Daoy (cell line): ENCODE measurements around the gene OR4Q2. TPM values are rescaled to one million over a fixed set of nuclear protein-coding genes. Genes with fewer than 3 reads are reported as not detected.
"Not testable (repeated sequence)": the region's sequence is repeated elsewhere in the genome, so short reads cannot be mapped to it uniquely, and the experiment has no call there.

Source experiments
- DNase-seq: peaks from one replicate; pipeline ENCODE4 v3.0.0-alpha.2; 2015; ENCODE audit warnings: low read depth
- total RNA-seq: library from RNA; depleted of rRNA; stranded (reverse); fragments of >200 nt; shearing (Covaris generic); gene quantifications from 2 replicates; pipeline ENCODE4 v1.2.3, GENCODE V29; 2014; rRNA removed

The OR4Q2 gene
- not detected in 2 replicates for total RNA-seq

DNA sequence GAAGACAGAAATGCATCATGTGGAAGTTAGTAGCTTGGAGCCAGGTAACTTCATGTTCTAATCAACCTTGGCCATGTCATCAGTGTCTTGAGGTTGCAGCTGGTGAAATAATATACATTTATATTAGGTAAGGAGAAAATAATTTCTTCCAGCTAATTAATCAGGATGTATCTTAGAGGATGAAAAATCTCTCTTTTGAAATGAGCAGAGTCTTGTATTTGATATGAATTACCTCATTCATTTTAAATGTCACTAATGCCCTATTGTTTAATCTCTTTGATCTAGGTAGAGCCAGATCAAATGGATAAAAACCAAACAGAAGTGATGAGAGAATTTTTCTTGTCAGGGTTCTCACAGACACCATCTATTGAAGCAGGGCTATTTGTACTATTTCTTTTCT lies at the start of gene OR4Q2:
OR4Q2 (plus strand) TSS at position 301 of the 400 bp plus-strand sequence.
- DNase-seq, result no peak

DNA sequence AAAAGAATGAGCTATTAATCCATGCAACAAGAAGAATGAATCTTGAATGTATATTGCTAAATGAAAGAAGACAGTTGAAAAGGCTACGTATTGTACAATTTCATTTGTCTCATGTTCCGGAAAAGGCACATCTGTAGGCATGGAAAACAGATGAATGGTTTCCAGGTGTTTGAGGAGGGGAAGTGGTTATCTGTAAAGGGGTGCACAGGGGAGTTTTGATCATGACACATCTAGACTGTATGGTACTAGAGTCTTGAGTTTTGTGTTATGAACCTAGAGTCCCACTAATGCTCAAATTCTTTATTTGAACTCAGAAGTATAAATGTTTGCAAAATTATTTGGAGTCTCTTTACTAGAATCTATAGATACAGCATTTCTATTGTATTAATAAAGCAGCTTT lies 32.2 kb upstream of the OR4Q2 start:
- DNase-seq, result not testable (repeated sequence)

DNA sequence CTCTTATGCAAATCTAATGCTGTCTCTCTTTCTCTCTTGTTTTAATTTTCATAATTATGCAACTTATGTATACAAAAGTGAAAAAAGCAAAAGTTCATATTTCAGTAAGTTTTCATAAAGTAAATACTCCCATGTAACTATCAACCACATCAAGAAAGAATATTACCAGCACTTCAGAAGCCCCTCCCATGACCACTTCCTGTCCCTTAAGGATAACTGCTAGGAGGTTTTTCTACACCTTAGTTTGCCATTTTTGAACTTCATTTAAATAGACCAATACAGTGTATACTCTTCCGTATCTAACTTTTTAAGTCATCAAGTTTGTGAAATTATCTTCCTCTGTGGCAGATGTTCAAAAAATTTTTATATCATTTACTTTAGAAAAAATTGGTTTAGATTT lies 27.1 kb upstream of the OR4Q2 start:
- no peak for DNase-seq

DNA sequence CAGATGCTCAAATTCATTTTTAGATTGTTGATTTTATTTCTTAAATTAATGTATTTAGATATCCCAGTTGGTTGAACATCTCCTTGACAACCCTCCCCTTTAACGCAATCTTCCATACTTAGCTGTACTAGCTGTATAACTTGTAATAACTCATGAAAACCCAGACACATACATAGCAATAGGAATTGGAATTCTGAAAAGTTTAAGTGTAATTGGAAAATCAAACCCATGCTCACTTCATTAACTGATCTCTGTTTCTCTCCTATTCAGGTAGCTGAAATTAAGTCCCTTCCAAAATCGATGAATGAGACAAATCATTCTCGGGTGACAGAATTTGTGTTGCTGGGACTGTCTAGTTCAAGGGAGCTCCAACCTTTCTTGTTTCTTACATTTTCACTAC lies 26.7 kb upstream of the OR4Q2 start, which contains the start of gene OR4K15:
OR4K15 (plus strand) TSS at position 301 of the 400 bp plus-strand sequence; CDS start at position 301, 0 bp downstream.
- no peak for DNase-seq

DNA sequence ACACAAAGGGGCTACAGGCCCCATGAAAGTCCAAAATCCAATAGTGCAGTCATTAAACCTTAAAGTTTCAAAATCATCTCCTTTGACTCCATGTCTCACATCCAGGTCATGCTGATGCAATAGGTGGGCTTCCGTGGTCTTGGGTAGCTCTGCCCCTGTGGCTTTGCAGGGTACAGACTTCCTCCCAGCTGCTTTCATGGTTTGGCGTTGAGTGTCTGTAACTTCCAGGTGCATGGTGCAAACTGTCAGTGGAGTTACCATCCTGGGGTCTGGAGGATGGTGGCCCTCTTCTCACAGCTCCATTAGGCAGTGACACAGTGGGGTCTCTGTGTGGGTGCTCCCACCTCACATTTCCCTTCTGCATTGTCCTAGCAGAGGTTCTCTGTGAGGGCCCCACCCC lies 8.5 kb upstream of the OR4Q2 start:
- no peak for DNase-seq

DNA sequence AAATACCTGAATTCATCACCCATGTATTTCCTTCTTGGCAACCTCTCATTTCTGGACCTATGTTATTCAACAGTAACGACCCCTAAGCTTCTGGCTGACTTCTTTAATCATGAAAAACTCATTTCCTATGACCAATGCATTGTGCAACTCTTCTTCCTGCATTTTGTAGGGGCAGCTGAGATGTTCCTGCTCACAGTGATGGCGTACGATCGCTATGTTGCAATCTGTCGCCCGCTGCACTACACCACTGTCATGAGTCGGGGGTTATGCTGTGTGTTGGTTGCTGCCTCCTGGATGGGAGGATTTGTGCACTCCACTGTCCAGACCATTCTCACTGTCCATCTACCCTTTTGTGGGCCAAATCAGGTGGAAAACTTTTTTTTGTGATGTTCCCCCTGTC lies 356 bp downstream of the OR4Q2 start:
- peak; percentile 47 for DNase-seq

DNA sequence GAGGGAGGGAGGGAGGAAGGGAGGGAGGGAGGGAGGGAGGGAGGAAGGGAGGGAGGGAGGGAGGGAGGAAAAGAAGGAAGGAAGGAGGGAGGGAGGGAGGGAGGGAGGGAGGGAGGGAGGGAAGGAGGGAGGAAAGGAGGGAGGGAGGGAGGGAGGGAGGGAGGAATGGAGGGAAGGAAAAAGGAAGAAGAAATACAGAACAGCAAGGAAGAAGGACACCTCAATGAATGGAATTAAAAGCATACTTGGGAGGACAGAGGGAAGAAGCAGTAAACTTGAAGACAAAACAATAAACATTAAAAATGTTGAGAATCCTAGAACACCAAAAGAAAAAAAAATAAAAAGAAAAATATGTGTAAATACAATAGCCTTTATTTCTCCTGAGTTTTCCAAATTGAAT lies 6.2 kb downstream of the OR4Q2 start:
- no peak for DNase-seq

DNA sequence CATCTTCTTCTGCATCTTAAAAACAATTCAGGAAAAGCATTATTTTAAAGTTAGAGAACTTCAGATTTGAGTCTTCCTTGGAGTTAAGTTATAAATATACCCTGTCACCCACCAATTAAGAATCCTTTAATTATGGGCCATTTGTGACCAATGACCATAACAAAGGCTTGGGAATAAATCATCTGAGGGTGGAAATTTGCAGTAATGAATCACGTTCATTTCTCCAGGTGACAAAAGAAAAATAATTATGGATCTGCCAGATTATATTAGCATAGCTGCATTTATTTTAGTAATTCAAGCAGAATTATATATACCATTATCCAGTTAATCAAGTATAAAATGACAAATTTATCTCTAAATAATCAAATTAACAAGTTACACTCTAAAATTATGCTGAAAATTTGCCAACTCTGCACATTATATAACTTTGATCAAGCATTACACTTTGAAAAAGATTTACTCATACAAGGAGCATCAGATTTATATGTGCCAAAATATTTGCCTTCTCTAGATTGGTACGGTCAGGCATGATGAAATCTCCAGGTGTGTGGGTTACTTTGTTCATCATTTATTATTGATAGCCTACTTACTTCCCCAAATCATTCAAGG lies 17.4 kb downstream of the OR4Q2 start, which contains the start of gene OR4K14:
OR4K14 (minus strand) TSS at position 51 of the 609 bp plus-strand sequence. CDS start 4,114 bp downstream, outside the sequence.
- no peak for DNase-seq

DNA sequence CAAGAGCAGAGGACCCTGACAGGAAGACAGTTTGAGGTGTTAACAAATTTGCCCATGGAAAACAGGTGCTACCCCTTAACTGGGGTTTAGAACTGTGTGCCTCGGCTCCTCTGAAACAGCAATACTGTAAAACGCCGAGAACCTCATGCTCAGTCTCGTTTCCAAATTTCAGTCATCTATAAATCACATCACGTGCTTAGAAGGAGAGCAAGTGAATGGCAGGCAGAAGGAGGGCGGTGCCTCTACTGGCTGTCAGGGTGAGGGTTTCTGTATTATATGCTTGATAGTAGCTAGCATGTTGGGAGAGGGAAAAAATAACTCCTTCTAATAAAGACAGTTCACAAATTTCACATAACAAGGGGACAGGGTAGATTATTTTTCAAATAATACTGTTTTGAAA lies 29.1 kb downstream of the OR4Q2 start:
- DNase-seq, result peak; percentile 5

DNA sequence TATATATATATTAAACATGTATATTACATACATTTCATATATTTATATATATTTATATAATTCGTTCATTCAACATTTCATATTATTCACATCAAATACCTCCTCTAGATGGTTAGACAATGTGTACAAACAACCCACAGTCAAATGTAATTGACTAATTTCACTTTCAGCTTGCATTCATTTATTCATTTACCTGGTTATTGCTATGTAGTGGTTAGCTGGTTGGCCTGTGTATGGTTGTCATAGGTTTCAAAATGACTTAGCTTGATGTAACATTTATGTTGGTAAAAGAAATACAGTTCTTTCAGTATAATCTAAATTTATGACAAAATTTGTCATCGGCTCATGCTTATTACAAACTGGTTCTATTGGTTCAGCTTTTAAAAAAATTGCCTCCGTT lies 33.5 kb downstream of the OR4Q2 start:
- no peak for DNase-seq

DNA sequence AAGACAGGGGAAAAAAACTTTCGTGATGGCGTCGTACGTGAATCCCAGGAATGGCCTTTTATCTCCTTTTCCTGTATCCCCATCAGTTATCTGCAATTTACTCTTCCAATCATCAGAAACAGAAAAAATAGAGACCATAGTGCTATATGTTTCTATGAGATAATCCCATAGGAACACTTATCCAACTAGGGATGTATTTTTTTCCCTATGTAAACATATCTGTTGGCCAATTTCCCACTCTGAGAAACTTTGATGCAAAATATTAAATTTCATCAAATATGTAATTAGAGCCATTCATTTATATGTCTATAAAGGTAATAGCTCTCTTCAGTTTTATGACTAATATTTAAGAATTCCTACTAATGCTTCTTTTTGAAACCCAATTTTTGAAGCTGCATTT lies 34.0 kb downstream of the OR4Q2 start, which contains the start of gene OR4K13:
OR4K13 (minus strand) TSS at position 101 of the 400 bp plus-strand sequence. CDS start 1,280 bp downstream, outside the sequence.
- no peak for DNase-seq

DNA sequence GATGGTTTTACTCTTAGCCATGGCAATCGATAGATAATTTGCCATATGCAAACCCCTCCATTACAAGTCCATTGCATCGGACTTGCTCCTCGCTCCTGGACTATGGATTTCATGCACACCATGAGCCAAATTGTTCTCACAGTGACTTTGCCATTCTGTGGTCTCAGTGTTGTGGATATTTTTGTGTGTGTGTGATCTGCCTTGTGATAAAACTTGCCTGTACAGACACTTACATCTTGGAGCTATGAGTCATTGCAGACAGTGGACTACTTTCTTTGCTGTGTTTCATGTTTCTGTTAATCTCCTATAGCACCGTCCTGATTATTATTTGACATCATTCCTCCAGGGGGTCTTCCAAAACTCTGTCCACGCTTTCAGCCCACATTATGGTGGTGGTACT lies 42.3 kb downstream of the OR4Q2 start:
- no peak for DNase-seq

DNA sequence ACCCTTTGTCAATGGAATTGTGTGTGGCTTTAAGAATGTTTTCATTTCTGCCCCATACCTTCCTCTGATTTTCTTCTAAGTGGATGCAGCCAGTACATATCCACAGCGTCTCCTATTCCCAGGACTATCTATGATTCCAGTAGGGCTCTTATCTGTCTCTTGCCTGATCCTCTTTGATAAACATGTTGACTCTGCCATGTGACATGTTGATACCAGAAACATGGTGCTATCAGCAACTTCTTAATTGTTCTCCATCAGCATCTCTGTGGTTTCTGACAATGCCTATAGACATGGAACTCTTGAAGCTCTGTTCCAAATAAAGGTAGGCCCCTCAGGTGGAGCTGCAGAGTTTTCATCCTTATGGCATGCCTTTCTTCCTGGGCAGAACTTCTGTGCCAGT lies 46.2 kb downstream of the OR4Q2 start:
- DNase-seq, result no peak

Other genes starting within 250 kb of the OR4Q2 start
- gene OR4M1, start 228.7 kb upstream of the OR4Q2 start, total RNA-seq, result not detected in 2 replicates
- not detected in 2 replicates for gene OR4N2, start 198.4 kb upstream of the OR4Q2 start, total RNA-seq
- not detected in 2 replicates for gene OR4K2, start 127.0 kb upstream of the OR4Q2 start, total RNA-seq
- gene OR4K5, start 81.6 kb upstream of the OR4Q2 start, total RNA-seq, result not detected in 2 replicates
- gene OR4K1, start 71.2 kb upstream of the OR4Q2 start, total RNA-seq, result not detected in 2 replicates
- gene OR4K15, start 26.6 kb upstream of the OR4Q2 start, total RNA-seq, result not detected in 2 replicates
- gene OR4K14, start 17.1 kb downstream of the OR4Q2 start, total RNA-seq, result not detected in 2 replicates
- not detected in 2 replicates for gene OR4K13, start 33.9 kb downstream of the OR4Q2 start, total RNA-seq
- not detected in 2 replicates for gene OR4L1, start 57.9 kb downstream of the OR4Q2 start, total RNA-seq
- gene OR4K17, start 108.6 kb downstream of the OR4Q2 start, total RNA-seq, result not detected in 2 replicates
- not detected in 2 replicates for gene OR4N5, start 136.7 kb downstream of the OR4Q2 start, total RNA-seq
- gene OR11G2, start 188.7 kb downstream of the OR4Q2 start, total RNA-seq, result not detected in 2 replicates
- not detected in 2 replicates for gene OR11H6, start 221.5 kb downstream of the OR4Q2 start, total RNA-seq
- gene OR11H7, start 226.8 kb downstream of the OR4Q2 start, total RNA-seq, result not detected in 2 replicates
- gene OR11H4, start 237.1 kb downstream of the OR4Q2 start, total RNA-seq, result not detected in 2 replicates